HG02623 (cell line): Measurements from ENCODE around the gene DPH7.
"Not testable (repeated sequence)": the region's sequence is repeated elsewhere in the genome, so short reads cannot be mapped to it uniquely, and the experiment has no call there.

ENCODE experiments used
- ATAC-seq: cut with Tn5 transposase; IDR thresholded peaks from one replicate; pipeline ENCODE4 v1.9.1; 2021; ENCODE audit warnings: moderate library complexity; ENCODE audit not compliant: unreplicated experiment

Gene DPH7

DNA sequence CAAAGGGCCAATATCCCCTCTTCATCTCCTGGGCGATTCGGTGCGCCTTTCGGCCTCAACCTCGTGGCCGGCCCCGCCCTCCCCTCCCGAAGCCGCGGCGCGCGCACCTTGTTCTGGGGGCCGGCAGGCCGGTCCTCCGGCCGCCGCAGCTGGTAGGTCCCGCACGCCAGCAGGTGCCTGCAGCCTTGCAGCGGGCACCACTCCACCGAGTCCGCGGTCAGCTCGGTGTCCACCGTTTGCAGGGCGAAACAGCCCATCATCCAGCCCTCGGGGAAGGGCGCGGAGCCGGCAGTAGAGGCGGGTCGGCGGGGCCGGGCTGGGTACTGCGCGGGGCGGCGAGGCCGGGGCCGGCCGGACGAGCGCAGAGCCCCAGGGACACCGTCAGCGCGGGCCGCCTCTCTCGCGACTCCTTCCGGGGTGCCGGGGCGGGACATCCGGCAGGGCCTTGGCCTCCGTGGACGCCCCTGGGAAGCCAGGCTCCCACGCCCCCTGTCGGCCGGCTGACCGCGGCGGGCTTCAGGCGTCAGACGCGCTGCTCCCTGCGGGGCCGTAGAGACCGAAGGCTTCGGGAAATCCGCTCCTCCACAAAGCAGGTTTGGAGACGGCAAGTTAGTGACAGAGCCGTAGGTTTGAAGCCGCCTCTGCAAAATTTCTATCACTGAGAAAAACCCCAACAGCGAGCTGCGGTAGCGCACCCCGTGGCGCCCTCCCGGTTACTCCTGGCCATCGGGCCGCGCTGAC is at the start of gene DPH7:
Gene DPH7 (minus strand): TSS at position 408 of the 741 bp plus-strand sequence. CDS start 148 bp downstream, at position 260.
- peak; percentile 78 for ATAC-seq

GRCh38 chr9:137627406-137627805 is 48.7 kb upstream of the DPH7 start:
- ATAC-seq: not testable (repeated sequence)

- ATAC-seq: no peak
Observed at GRCh38 chr9:137626464-137626863, 47.7 kb upstream of the DPH7 start.

DNA sequence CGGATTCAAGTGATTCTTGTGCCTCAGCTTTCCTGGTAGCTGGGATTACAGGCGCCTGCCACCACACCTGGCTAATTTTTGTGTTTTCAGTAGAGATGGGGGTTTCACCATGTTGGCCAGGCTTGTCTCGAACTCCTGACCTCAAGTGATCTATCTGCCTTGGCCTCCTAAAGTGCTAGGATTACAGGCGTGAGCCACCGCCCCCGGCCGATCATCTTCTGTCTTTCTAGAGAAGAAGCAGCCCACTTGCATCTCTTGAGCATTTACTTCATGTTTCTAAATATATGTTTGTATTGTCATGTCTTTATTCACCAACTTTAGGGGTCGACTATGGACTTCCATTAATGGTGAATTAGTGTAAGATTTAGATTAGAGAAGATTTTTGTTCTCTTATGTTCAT is 43.5 kb upstream of the DPH7 start:
- not testable (repeated sequence) for ATAC-seq

- ATAC-seq: no peak
Observed at GRCh38 chr9:137621131-137621757, 42.5 kb upstream of the DPH7 start.

DNA sequence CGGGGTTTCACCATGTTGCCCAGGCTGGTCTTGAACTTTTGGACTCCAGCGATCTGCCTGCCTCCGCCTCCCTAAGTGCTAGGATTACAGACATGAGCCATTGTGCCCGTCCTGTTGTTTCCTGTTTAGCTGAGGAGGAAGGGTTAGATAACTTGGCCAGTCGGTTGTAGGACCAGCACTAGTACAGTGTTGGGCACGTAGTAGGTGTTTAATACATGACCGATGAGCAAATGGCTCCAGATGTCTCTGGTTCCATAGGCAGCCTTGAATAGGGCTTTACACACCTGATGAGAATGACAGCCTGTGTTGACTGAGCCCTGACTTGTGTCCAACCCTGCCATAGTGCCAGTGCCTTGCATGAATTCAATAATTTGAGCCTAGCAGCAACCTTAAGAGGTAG is 41.9 kb upstream of the DPH7 start:
- no peak for ATAC-seq

DNA sequence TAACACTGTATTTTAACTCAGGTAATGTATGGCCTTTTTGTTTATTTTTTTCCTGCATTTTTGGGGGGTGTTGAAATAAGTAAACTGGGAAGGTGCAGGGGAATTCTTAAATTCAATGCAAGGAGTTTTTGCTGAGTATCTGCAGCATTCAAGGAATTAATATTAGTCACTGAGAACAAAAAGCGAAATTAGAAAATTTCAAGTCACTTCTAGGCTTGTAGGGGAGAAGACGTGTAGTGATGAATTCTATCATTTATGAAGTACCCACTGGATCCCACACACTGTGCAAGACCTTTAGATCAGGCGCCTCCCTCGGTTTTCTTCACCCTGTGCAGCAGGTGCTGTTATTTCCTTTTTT is 41.3 kb upstream of the DPH7 start:
- no peak for ATAC-seq

DNA sequence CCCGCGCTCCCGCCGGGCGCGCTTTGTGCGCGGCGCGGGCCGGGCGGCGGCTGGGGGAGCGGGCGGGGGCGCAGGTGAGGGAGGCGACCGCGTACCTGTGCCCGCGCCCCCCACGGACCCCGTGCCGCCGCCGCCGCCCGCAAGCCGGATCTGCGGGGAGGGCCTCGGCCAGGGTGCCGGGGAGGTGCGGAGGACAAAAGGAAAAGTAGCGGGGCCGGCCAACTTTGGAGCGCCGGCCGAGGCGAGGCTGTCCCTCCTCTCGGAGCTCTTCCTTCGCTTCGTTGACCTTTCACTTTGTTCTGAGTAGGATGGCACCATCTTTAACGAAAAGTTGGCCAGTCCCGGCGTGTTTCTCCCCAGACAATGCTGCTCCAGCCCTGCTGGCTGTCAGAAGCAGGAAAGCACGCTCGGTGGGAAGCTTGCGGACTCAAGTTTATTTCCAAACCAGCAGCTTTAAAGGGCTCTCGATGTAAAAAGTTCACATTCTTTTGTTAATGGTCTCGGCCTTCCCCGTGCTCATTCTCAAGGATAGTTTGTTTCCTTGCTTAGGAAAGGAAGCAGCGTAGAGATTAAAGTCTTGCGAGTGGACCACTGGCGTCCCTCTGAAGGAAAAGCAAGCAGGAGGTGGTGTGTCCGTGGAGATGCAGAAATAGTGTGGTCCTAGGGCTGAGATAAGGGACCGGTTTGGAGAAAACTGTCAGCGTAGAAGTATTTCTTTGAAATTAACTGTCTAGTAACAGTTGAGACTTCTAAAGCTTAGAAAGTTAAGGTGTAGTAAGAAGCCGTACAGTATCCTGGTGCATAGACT is 40.7 kb upstream of the DPH7 start:
- ATAC-seq: peak; percentile 30

DNA sequence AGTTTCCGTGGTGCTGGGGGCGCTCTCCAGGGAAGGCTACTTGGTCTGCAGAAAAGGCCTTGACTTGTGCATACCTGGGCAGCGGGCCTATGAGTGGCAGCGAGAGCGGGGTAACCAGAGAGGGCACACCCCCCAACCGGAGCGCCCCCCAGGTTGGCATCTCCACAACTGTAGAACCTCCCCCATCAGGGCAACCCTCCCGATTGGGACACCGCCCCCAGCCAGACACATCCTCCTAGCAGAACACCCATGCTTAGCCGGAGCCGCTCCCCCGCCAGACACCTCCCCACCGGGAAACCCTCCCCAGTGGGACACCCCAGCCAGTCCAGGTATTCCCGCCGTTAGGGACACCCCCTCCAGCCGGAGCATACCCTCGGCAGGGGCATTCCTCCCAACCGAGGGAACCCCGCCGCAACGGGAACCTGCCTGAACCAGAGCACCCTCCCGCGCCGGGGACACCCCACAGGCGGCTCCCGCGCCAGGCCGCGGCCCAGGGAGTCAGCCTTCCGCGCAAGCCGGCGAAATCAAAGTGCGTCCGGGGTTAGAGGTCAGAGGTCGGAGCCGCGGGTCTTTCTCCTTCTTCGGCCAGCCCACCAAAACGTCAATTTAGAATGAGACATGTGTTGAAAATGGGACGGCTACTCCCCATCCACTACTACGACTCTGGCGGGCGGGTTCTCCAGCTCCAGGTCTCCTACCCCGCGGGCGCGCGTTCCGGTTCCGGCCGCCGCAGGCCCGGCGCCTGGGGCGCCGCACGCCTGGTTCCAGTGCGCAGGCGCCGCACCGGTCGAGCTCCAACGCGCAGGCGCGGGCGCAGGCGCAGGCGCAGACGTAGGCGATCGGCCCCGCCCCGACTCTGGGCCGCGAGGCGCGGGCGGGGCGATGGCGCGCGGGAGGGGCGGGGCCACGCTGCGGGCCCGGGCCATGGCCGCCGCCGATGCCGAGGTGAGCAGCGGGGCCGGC is 39.7 kb upstream of the DPH7 start, which contains the start of gene EHMT1:
Gene EHMT1 (plus strand): TSS at position 901 of the 963 bp plus-strand sequence. CDS start 24 bp downstream, at position 925.
- ATAC-seq: peak; percentile 70

- no peak for ATAC-seq
Observed at GRCh38 chr9:137615387-137615871, 36.7 kb upstream of the DPH7 start.

DNA sequence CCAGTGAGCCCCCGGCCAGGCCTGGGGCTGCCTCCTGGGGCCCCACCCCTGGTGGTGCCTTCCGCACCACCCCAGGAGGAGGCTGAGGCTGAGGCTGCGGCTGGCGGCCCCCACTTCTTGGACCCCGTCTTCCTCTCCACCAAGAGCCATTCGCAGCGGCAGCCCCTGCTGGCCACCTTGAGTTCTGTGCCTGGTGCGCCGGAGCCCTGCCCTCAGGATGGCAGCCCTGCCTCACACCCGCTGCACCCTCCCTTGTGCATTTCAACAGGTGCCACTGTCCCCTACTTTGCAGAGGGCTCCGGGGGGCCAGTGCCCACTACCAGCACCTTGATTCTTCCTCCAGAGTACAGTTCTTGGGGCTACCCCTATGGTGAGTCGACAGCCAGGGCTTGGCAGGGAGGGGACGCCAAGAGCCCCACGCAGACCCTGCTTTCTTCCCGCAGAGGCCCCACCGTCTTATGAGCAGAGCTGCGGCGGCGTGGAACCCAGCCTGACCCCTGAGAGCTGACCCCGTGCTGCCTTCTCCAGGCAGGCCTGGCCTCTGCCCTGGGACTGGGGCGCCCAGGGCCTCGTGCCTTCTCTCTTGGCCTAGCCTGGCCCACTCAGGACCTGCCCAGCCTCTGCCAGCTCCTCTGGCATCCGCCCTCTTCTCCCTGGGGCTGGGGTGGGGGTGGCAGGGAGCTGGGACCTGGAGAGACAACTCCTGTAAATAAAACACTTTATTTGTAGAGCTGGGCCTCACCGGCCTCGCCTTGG is 36.1 kb upstream of the DPH7 start:
- no peak for ATAC-seq

GRCh38 chr9:137613738-137614523 is 35.2 kb upstream of the DPH7 start:
- ATAC-seq: no peak

DNA sequence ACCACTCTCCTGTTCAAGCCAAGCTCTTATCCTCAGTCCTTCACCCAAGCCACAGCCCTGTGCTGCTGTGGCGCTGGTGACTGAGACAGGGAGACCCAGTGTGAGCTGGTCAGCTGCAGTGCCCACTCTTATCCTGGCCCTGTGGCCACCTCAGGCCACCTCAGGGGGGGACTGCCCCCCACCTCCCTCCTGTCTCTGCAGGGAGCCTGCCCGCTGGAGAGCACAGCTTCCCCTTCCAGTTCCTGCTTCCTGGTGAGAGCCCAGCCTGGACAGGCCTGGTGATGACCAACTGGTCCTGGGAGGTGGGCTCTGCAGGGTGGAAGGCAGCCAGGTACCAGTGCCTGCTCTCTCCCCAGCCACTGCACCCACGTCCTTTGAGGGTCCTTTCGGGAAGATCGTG is 34.5 kb upstream of the DPH7 start:
- ATAC-seq: no peak

- no peak for ATAC-seq
Observed at GRCh38 chr9:137612741-137613142, 34.0 kb upstream of the DPH7 start.

- no peak for ATAC-seq
Observed at GRCh38 chr9:137611623-137612609, 33.2 kb upstream of the DPH7 start.

DNA sequence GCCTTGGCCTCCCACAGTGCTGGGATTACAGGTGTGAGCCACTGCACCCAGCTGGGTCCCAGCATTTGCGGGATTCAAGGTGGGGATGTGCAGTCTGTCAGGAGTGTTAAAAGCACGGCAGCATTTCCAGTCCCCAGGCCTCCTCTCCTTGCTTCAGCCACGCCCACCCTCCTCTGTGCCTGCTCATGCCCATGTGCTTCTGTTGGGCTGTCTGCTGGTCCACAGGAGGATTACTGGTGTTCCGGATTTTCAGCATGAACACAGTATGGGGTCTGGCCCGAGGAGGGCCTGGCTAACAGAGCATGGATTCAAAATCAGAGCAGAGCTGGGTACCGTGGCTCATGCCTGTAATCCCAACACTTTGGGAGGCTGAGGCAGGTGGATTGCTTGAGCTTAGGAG is 32.2 kb upstream of the DPH7 start:
- ATAC-seq: no peak

DNA sequence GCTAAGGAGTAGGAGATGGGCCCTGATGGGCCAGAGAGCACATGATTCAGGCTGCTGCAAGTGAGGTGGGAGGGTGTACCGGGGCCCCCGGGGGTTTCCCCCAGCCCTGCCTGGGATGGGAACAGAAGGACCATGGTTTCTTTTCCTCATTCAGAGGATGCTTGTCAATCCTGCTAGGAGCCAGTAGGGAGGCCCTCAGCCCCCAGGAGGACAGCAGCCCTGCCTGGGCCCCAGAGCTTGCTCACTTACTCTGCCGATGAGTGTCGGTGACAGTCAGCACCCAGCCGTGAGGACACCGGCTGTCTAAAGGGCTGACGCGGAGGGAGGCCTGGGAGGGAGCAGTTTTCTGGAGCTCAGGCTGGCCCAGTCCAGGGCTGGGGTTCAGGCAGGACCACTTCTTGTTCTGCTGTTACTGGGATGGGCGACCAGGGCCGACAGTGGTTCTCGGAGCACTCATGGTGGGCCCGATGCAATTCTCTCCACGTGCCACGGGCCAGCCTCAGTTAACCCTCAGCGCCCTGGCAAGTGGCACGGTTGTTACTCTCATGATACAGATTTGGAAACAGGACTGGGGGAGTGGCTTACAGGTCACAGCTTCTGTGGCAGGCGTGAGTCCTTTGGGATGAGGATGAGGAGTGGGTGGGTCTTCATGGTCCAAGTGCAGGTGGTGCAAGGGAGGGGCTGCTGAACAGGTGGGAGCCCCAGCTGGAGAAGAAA is 28.6 kb upstream of the DPH7 start:
- no peak for ATAC-seq
